A673 (cell line): ENCODE measurements around the gene AUH. TPM values are rescaled to one million over a fixed set of nuclear protein-coding genes. Genes with fewer than 3 reads are reported as not detected.
A peak's percentile ranks its signal among the peaks of the same experiment; 100 is the strongest.

Experiments
- BruUV-seq: library from RNA; stranded (reverse); fragments of 400-500 nt; replicated peaks from 2 replicates; lab custom pipeline; 2021; lab: Mats Ljungman, UMichigan
- CTCF ChIA-PET: fragments of 300-600 bp; sonication (Branson Sonifier 250); formaldehyde crosslinking; loops from one replicate; lab custom pipeline; 2022; ENCODE audit warnings: antibody characterized with exemption; lab: Charles Lee
- POLR2A ChIA-PET: fragments of 300-600 bp; sonication (Branson Sonifier 250); formaldehyde crosslinking; loops from one replicate; lab custom pipeline; 2022; ENCODE audit warnings: antibody characterized with exemption; ENCODE audit not compliant: low non-redundant PET; lab: Charles Lee
- DNase-seq: peaks from one replicate; pipeline ENCODE4 v3.0.0-alpha.2; 2015; ENCODE audit warnings: low spot score
- H3K27ac ChIP-seq: fragments of 200-600 bp; sonication (generic); 2 replicates; pipeline ENCODE4 v1.5.1; 2016; ENCODE audit warnings: mixed run types, low read depth, mild to moderate bottlenecking, mixed read lengths, antibody characterized with exemption, low read length; ENCODE audit not compliant: poor library complexity, severe bottlenecking
- H3K27me3 ChIP-seq: fragments of 200-600 bp; sonication (generic); replicated peaks from 2 replicates; pipeline ENCODE4 v1.6.1; 2017; ENCODE audit warnings: mixed run types, low read depth, mild to moderate bottlenecking, mixed read lengths, antibody characterized with exemption, low read length; ENCODE audit not compliant: insufficient read depth, poor library complexity
- H3K36me3 ChIP-seq: fragments of 200-600 bp; sonication (generic); 2 replicates; pipeline ENCODE4 v1.6.1; 2016; ENCODE audit warnings: mixed run types, mild to moderate bottlenecking, mixed read lengths, antibody characterized with exemption, low read length; ENCODE audit not compliant: insufficient read depth, poor library complexity, severe bottlenecking
- H3K4me1 ChIP-seq: fragments of 200-600 bp; sonication (generic); 2 replicates; pipeline ENCODE4 v1.6.1; 2017; ENCODE audit warnings: mixed run types, mild to moderate bottlenecking, mixed read lengths, antibody characterized with exemption, low read length; ENCODE audit not compliant: insufficient read depth, poor library complexity, severe bottlenecking
- H3K4me3 ChIP-seq: fragments of 200-600 bp; sonication (generic); 2 replicates; pipeline ENCODE4 v1.5.1; 2016; ENCODE audit warnings: low read depth, mixed run types, mild to moderate bottlenecking, mixed read lengths, low read length; ENCODE audit not compliant: poor library complexity, severe bottlenecking
- H3K9me3 ChIP-seq: fragments of 200-600 bp; sonication (generic); 2 replicates; pipeline ENCODE4 v1.6.1; 2016; ENCODE audit warnings: mixed run types, low read depth, mild to moderate bottlenecking, mixed read lengths, antibody characterized with exemption, low read length; ENCODE audit not compliant: poor library complexity, severe bottlenecking
- CTCF ChIP-seq: fragments of 300-800, 200-600 bp; sonication (generic); conservative IDR thresholded peaks from 2 replicates; pipeline ENCODE4 v1.5.1; 2017; ENCODE audit warnings: low read depth, mild to moderate bottlenecking, antibody characterized with exemption, low read length, moderate library complexity, mixed read lengths
- EZH2 ChIP-seq: fragments of 200-600 bp; sonication (generic); IDR thresholded peaks from 2 replicates; pipeline ENCODE4 v1.6.1; 2017; ENCODE audit warnings: borderline replicate concordance, low read depth, mild to moderate bottlenecking, mixed read lengths, antibody characterized with exemption, low read length; ENCODE audit not compliant: poor library complexity, severe bottlenecking
- intact Hi-C: fragments of 100-400 bp; cut with micrococcal nuclease; formaldehyde crosslinking; loops from one replicate; pipeline ENCODE4 v1.10.0; 2022; ENCODE audit not compliant: unreplicated experiment
- total RNA-seq: library from RNA; stranded (reverse); gene quantifications from 2 replicates; pipeline ENCODE4 v1.2.3, GENCODE V29; 2021

The AUH gene
- total RNA-seq, 1 experiment from 2014 or later = 12.3 TPM

DNA sequence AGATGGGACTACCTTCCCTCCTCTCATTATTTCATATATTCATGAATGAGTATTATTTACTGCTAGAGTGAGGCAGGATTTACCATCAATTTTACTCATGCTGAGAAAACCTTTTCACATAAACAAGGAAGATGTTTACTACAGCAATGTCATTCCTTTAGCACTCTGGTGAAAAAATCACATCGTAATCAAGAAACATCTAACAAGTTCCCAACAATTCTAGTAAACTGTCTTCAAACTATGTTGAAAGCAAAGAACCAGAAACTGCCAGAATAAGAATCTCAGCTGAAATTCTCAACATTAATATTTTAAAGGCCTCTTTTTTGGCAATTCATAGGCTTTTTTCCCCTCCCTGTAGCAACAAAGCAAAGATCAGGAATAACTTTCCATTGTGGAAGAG, 28.2 kb downstream of the AUH start:
- peaks cover 9% of the 10 kb centered on the region for H3K9me3 ChIP-seq
- no peaks in the 10 kb centered on the region for H3K27me3 ChIP-seq
- H3K4me3 ChIP-seq = no peak overlapping the region
- CTCF ChIA-PET = no interaction called here
- POLR2A ChIA-PET = no interaction called here
- no peaks in the 10 kb centered on the region for H3K36me3 ChIP-seq
- no peak for TF ChIP-seq EZH2
- no peak for TF ChIP-seq CTCF
- no TSS peak for BruUV-seq
- H3K4me1 ChIP-seq = no peaks in the 10 kb centered on the region
- intact Hi-C loops = no loop called here
- DNase-seq = no peak
- H3K27ac ChIP-seq = no peak overlapping the region

GRCh38 chr9:91332546-91333231, 29.0 kb downstream of the AUH start:
- H3K36me3 ChIP-seq = no peaks in the 10 kb centered on the region
- no peak overlapping the region for H3K4me3 ChIP-seq
- ChIA-PET POLR2A (no interaction called here), CTCF (no interaction called here)
- H3K27ac ChIP-seq = no peak overlapping the region
- no peaks in the 10 kb centered on the region for H3K27me3 ChIP-seq
- peaks cover 9% of the 10 kb centered on the region for H3K9me3 ChIP-seq
- BruUV-seq = no TSS peak
- no peaks in the 10 kb centered on the region for H3K4me1 ChIP-seq
- peak; percentile 17 for DNase-seq
- TF ChIP-seq EZH2 (no peak), CTCF (no peak)
- intact Hi-C loops = no loop called here

- ChIA-PET CTCF (no interaction called here), POLR2A (no interaction called here)
- Histone ChIP-seq H3K36me3 (no peaks in the 10 kb centered on the region), H3K9me3 (peaks cover 9% of the 10 kb centered on the region), H3K4me3 (no peak overlapping the region), H3K27ac (no peak overlapping the region), H3K27me3 (no peaks in the 10 kb centered on the region), H3K4me1 (no peaks in the 10 kb centered on the region)
- DNase-seq = no peak
- intact Hi-C loops = no loop called here
- no peak for TF ChIP-seq EZH2
- TF ChIP-seq CTCF = no peak
- no TSS peak for BruUV-seq
Observed at GRCh38 chr9:91331849-91332248, 29.9 kb downstream of the AUH start.
